ENCODE measurements around the gene CATSPERE.

- no peak for TF ChIP-seq SMC3 (IDR thresholded peaks at IDR 0.05; ENCODE audit: borderline replicate concordance, low read length)
- no peak for TF ChIP-seq MTA3 (IDR thresholded peaks at IDR 0.05; ENCODE audit: borderline replicate concordance, low read length)
- TF ChIP-seq CHD2 (IDR thresholded peaks at IDR 0.05; ENCODE audit: borderline replicate concordance, low read depth, low read length) = no peak
- no peak for TF ChIP-seq RBBP5 (conservative IDR thresholded peaks at IDR 0.05)
Observed at GRCh38 chr1:244513493-244513892, 52.4 kb downstream of the CATSPERE start.

Data from GM12878 (cell line).